ENCODE measurements around the gene EGLN3. TPM values are rescaled to one million over a fixed set of nuclear protein-coding genes. Genes with fewer than 3 reads are reported as not detected.

EGLN3 gene
- total RNA-seq, 1 experiment from 2014 or later: 0.54 TPM

DNA sequence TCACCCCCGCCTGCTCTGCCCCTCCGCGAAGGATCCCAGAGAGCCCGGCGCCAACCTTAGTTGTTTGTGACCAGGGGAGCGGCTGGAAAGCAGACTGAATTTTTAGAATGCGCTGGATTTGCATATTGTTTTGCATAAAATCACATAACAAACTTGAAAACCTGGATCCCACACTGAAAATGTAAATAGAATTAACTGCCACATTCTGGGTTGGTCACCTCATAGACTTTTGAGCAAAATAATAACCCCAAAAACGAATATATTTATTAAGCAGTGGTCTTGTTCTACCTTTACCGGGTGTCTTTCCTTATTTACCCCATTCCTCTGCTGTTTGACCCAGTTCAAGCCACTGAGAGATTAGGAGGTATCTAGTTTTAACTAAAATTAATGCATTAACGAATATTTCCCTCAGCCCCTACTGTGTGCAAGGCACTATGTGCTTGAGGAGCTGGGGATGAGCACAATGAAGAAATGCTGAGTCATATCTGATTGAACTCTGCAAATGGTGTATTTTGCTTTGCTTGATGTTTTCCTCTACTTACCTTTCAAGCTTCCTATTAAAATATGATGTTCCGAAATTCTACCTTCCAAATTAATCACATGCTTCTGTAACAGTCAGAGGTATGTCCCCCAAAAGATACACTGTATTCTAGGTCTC is 438 bp upstream of the EGLN3 start:
- Mint-ChIP-seq H3K4me3 (ENCODE audit: unreplicated experiment) (peak overlapping the region; percentile 84), H3K4me1 (ENCODE audit: insufficient read depth, unreplicated experiment) (no peaks in the 10 kb centered on the region), H3K9me3 (ENCODE audit: unreplicated experiment) (no peaks in the 10 kb centered on the region), H3K36me3 (ENCODE audit: insufficient read depth, unreplicated experiment) (no peaks in the 10 kb centered on the region), H3K27me3 (ENCODE audit: insufficient read depth, unreplicated experiment) (peaks cover 18% of the 10 kb centered on the region), H3K27ac (ENCODE audit: low read depth, unreplicated experiment) (peak overlapping the region; percentile 26)
- BruUV-seq (replicated peaks): no TSS peak
- ChIA-PET POLR2A (interaction anchor here (0.6 to 2.6 kb wide), 4 partner anchors 47 to 115 kb away, joined by 3 to 8 read pairs (median 4); no protein-coding TSS in a partner anchor), CTCF (interaction anchor here (0.5 to 1.9 kb wide), 2 partner anchors 12 to 147 kb away, joined by 3 to 11 read pairs; no protein-coding TSS in a partner anchor)
- intact Hi-C loops (cut with micrococcal nuclease): loop anchor here (5.0 kb wide), 1 partner anchor 146 kb away; no protein-coding TSS in a partner anchor
- TF ChIP-seq CTCF (IDR thresholded peaks at IDR 0.05; ENCODE audit: unreplicated experiment): no peak
- DNase-seq (ENCODE audit: unreplicated experiment): no peak

GRCh38 chr14:33949411-33949893 is 1.4 kb downstream of the EGLN3 start:
- Mint-ChIP-seq H3K9me3 (ENCODE audit: unreplicated experiment) (no peaks in the 10 kb centered on the region), H3K27me3 (ENCODE audit: insufficient read depth, unreplicated experiment) (peaks cover 18% of the 10 kb centered on the region), H3K4me1 (ENCODE audit: insufficient read depth, unreplicated experiment) (no peaks in the 10 kb centered on the region), H3K36me3 (ENCODE audit: insufficient read depth, unreplicated experiment) (no peaks in the 10 kb centered on the region), H3K4me3 (ENCODE audit: unreplicated experiment) (no peak overlapping the region), H3K27ac (ENCODE audit: low read depth, unreplicated experiment) (no peak overlapping the region)
- DNase-seq (ENCODE audit: unreplicated experiment): no peak
- ChIA-PET POLR2A (interaction anchor here (1.3 to 2.6 kb wide), 2 partner anchors 12 to 111 kb away, joined by 5 to 8 read pairs; no protein-coding TSS in a partner anchor), CTCF (no interaction called here)
- BruUV-seq (replicated peaks): no TSS peak
- no peak for TF ChIP-seq CTCF (IDR thresholded peaks at IDR 0.05; ENCODE audit: unreplicated experiment)
- intact Hi-C loops (cut with micrococcal nuclease): no loop called here

- POLR2A ChIA-PET: interaction anchor here (1.2 kb wide), 1 partner anchor 13 kb away, joined by 6 read pairs; no protein-coding TSS in a partner anchor
- intact Hi-C loops (cut with micrococcal nuclease): no loop called here
- no peaks in the 10 kb centered on the region for H3K36me3 Mint-ChIP-seq (ENCODE audit: insufficient read depth, unreplicated experiment)
- no peak for TF ChIP-seq CTCF (IDR thresholded peaks at IDR 0.05; ENCODE audit: unreplicated experiment)
- CTCF ChIA-PET: no interaction called here
- H3K9me3 Mint-ChIP-seq (ENCODE audit: unreplicated experiment): no peaks in the 10 kb centered on the region
- no TSS peak for BruUV-seq (replicated peaks)
- no peak for DNase-seq (ENCODE audit: unreplicated experiment)
- peaks cover 18% of the 10 kb centered on the region for H3K27me3 Mint-ChIP-seq (ENCODE audit: insufficient read depth, unreplicated experiment)
- no peaks in the 10 kb centered on the region for H3K4me1 Mint-ChIP-seq (ENCODE audit: insufficient read depth, unreplicated experiment)
- no peak overlapping the region for H3K4me3 Mint-ChIP-seq (ENCODE audit: unreplicated experiment)
- H3K27ac Mint-ChIP-seq (ENCODE audit: low read depth, unreplicated experiment): no peak overlapping the region
Observed at GRCh38 chr14:33948869-33949408, 1.9 kb downstream of the EGLN3 start.

DNA sequence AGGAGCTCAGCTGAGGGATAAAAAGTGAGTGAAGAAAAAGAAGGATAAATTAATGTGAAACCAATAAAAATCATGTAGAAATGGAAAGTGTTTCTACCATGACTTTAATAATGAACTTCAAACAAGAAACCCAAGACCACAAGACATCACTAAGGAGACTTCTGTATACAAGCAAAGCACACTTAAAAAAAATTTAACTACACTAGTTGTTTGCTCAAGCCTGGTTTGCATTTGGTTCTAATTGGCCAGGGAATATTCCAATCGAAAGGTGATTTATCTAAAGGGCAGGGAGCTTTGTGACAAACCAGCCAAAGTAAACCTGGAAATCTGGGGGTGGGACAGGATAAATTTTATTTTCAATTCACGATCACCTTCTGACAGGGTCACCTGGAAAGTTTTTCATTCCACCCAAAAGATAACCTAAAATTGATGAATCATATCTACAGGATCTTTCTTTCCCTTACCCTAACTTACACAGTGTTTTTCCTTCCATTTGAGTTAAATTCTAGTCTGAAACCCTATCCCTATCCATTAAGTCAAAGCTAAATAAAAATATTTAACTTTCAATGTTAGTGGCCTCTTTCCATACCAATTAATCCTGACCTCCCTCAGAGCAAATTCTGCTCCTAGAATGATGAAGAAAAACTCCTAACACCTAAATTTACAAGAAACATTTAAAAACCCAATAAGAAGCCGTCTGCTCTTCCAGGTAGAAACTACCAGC is 2.6 kb downstream of the EGLN3 start:
- no peaks in the 10 kb centered on the region for H3K4me1 Mint-ChIP-seq (ENCODE audit: insufficient read depth, unreplicated experiment)
- H3K36me3 Mint-ChIP-seq (ENCODE audit: insufficient read depth, unreplicated experiment): no peaks in the 10 kb centered on the region
- intact Hi-C loops (cut with micrococcal nuclease): no loop called here
- POLR2A ChIA-PET: interaction anchor here (1.2 kb wide), 1 partner anchor 12 kb away, joined by 6 read pairs; no protein-coding TSS in a partner anchor
- H3K9me3 Mint-ChIP-seq (ENCODE audit: unreplicated experiment): no peaks in the 10 kb centered on the region
- no peak overlapping the region for H3K4me3 Mint-ChIP-seq (ENCODE audit: unreplicated experiment)
- DNase-seq (ENCODE audit: unreplicated experiment): no peak
- H3K27ac Mint-ChIP-seq (ENCODE audit: low read depth, unreplicated experiment): no peak overlapping the region
- CTCF ChIA-PET: no interaction called here
- no TSS peak for BruUV-seq (replicated peaks)
- H3K27me3 Mint-ChIP-seq (ENCODE audit: insufficient read depth, unreplicated experiment): peaks cover 18% of the 10 kb centered on the region
- no peak for TF ChIP-seq CTCF (IDR thresholded peaks at IDR 0.05; ENCODE audit: unreplicated experiment)
